Islet of Langerhans (tissue), 1 donor: ENCODE measurements around the gene DIS3L2.
"Not testable (repeated sequence)": the region's sequence is repeated elsewhere in the genome, so short reads cannot be mapped to it uniquely, and the experiment has no call there.

Source experiments
- FAIRE-seq: peaks from one replicate; lab custom pipeline; 2011; peaks lifted over from hg19 to GRCh38; lab: Jason Lieb, UNC

The DIS3L2 gene

GRCh38 chr2:232009639-232010274 is 48.2 kb downstream of the DIS3L2 start:
- no peak for FAIRE-seq

- FAIRE-seq = no peak
Observed at GRCh38 chr2:232013701-232014353, 52.3 kb downstream of the DIS3L2 start.

- FAIRE-seq = no peak
Observed at GRCh38 chr2:232014681-232015080, 53.2 kb downstream of the DIS3L2 start.

GRCh38 chr2:232018181-232018580 is 56.7 kb downstream of the DIS3L2 start:
- FAIRE-seq = no peak

- no peak for FAIRE-seq
Observed at GRCh38 chr2:232022718-232023117, 61.2 kb downstream of the DIS3L2 start.

- FAIRE-seq = no peak
Observed at GRCh38 chr2:232023426-232023825, 61.9 kb downstream of the DIS3L2 start.

GRCh38 chr2:232024457-232024856 is 62.9 kb downstream of the DIS3L2 start:
- no peak for FAIRE-seq

GRCh38 chr2:232026910-232027309 is 65.4 kb downstream of the DIS3L2 start:
- no peak for FAIRE-seq

- FAIRE-seq = no peak
Observed at GRCh38 chr2:232027530-232027929, 66.0 kb downstream of the DIS3L2 start.

- no peak for FAIRE-seq
Observed at GRCh38 chr2:232028071-232028470, 66.6 kb downstream of the DIS3L2 start.

- FAIRE-seq = no peak
Observed at GRCh38 chr2:232028631-232029030, 67.1 kb downstream of the DIS3L2 start.

- FAIRE-seq = no peak
Observed at GRCh38 chr2:232029346-232029745, 67.8 kb downstream of the DIS3L2 start.

GRCh38 chr2:232030229-232030628 is 68.7 kb downstream of the DIS3L2 start:
- no peak for FAIRE-seq

- not testable (repeated sequence) for FAIRE-seq
Observed at GRCh38 chr2:232035292-232035691, 73.8 kb downstream of the DIS3L2 start.

GRCh38 chr2:232036876-232037275 is 75.4 kb downstream of the DIS3L2 start:
- not testable (repeated sequence) for FAIRE-seq

GRCh38 chr2:232038251-232038880 is 76.9 kb downstream of the DIS3L2 start:
- FAIRE-seq = no peak

GRCh38 chr2:232038881-232039485 is 77.5 kb downstream of the DIS3L2 start:
- no peak for FAIRE-seq

- FAIRE-seq = no peak
Observed at GRCh38 chr2:232042911-232043574, 81.5 kb downstream of the DIS3L2 start.

GRCh38 chr2:232043966-232044365 is 82.5 kb downstream of the DIS3L2 start:
- no peak for FAIRE-seq

GRCh38 chr2:232049350-232049749 is 87.8 kb downstream of the DIS3L2 start:
- FAIRE-seq = no peak

- no peak for FAIRE-seq
Observed at GRCh38 chr2:232052591-232052990, 91.1 kb downstream of the DIS3L2 start.

- no peak for FAIRE-seq
Observed at GRCh38 chr2:232053777-232054176, 92.3 kb downstream of the DIS3L2 start.
